Esophagus (tissue), 2 donors: ENCODE data around the gene ARID1B. TPM values are rescaled to one million over a fixed set of nuclear protein-coding genes. Genes with fewer than 3 reads are reported as not detected.

Experiments
- H3K27ac ChIP-seq, 2 donors: one replicate each; pipeline ENCODE4 v1.5.1; 2013; ENCODE audit warnings: low read depth in 2 of 2, mild to moderate bottlenecking in 2 of 2, inconsistent platforms in 1 of 2, low read length in 1 of 2, moderate library complexity in 1 of 2
- H3K27me3 ChIP-seq, 2 donors: one replicate each; pipeline ENCODE4 v1.6.1; 2013; ENCODE audit warnings: low read length in 2 of 2, control low read depth in 1 of 2, mild to moderate bottlenecking in 1 of 2; ENCODE audit not compliant: insufficient read depth in 2 of 2, control insufficient read depth in 1 of 2
- H3K36me3 ChIP-seq, 2 donors: one replicate each; pipeline ENCODE4 v1.6.1; 2013; ENCODE audit warnings: low read length in 1 of 2; ENCODE audit not compliant: control insufficient read depth in 2 of 2, insufficient read depth in 2 of 2
- H3K4me1 ChIP-seq, 2 donors: one replicate each; pipeline ENCODE4 v1.6.1; 2013; ENCODE audit warnings: low read length in 1 of 2; ENCODE audit not compliant: control insufficient read depth in 2 of 2, insufficient read depth in 2 of 2
- H3K4me3 ChIP-seq, 2 donors: one replicate each; pipeline ENCODE4 v1.5.1; 2013; ENCODE audit warnings: low read length in 2 of 2, mild to moderate bottlenecking in 2 of 2, low read depth in 1 of 2, moderate library complexity in 1 of 2
- H3K9me3 ChIP-seq, 2 donors: one replicate each; pipeline ENCODE4 v1.6.1; 2013; ENCODE audit warnings: mild to moderate bottlenecking in 2 of 2, low read depth in 1 of 2, low read length in 1 of 2, moderate library complexity in 1 of 2; ENCODE audit not compliant: control insufficient read depth in 2 of 2, insufficient read depth in 1 of 2
- WGBS, 2 donors: extraction: QIAGEN DNeasy Blood & Tissue Kit; methylation state at CpG; one replicate each; pipeline ENCODE4 v1.1.7; 2013; 5-methylcytosine and 5-hydroxymethylcytosine counted together
- polyA plus RNA-seq, 2 donors: library from polyadenylated mRNA; stranded (reverse); fragments of 200-250 nt; gene quantifications; one replicate each; pipeline ENCODE4 v1.2.3, GENCODE V29; 2013
- donor health status: healthy with polysubstance abuse.
- donor health status: Bipolar disorder and iron deficiency.

The ARID1B gene
- polyA plus RNA-seq, 2 donors: 15.9 to 16.1 TPM

DNA sequence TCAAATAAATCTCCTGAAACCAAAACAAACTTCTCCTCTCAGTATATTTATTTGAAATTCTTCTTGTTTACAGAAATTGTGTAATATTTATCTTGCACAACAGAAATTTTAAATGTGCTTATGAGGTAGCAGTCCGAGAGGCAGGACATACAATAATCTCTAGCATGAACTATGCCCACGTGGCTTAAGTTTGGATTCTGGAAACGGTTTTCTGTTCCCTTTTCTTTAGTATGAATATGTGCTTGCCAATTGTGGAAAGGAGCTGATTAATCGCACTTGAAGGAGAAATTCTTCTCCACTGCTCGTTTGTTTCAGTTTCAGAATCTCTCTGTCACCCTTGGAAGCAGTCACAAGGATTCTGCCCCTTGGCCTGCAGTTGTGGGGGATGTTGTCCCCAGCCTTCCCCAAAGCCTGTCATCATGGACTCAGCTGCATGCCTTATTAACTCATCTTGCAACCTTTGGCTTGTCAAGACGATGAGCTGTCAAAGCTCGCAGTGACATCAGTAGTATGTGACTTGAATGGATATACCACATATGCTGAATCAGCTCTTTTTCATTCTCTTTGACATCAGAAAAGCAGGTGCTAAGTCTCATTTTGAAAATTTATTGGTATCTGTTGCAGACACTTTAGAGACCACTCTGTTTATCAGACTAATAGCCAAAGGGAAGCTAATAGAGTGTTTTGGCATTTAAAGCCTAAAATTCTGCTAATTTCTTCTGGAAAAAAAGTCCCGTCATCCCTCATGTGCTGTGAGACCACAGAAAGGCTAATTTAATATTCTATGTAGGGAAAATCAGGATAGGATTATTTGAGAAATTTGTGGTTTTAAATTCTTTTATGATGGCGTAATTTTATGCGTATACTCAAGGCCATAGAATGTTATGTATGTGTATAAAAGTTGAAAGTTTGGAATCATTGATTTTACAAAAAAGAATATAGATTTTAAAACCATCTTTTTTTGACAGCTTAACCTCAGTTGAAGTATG, 186.8 kb downstream of the ARID1B start:
- H3K27me3 ChIP-seq: no peaks in the 10 kb centered on the region
- H3K27ac ChIP-seq: no peak overlapping the region
- no peaks in the 10 kb centered on the region for H3K36me3 ChIP-seq
- peak overlapping the region in 1 of 2 donors; percentile 17 for H3K4me3 ChIP-seq
- H3K4me1 ChIP-seq: peaks cover 0 to 2% of the 10 kb centered on the region in 2 donors
- 45 to 47% methylated on average over 10 of the region's 10 CpGs for WGBS, 2 donors
- no peaks in the 10 kb centered on the region for H3K9me3 ChIP-seq

GRCh38 chr6:156967852-156968251, 190.7 kb downstream of the ARID1B start:
- H3K27ac ChIP-seq: no peak overlapping the region
- no peaks in the 10 kb centered on the region for H3K27me3 ChIP-seq
- H3K9me3 ChIP-seq: no peaks in the 10 kb centered on the region
- WGBS, 2 donors: 90 to 95% methylated on average over 4 of the region's 4 CpGs
- peaks cover 2 to 5% of the 10 kb centered on the region in 2 donors for H3K4me1 ChIP-seq
- no peak overlapping the region for H3K4me3 ChIP-seq
- no peaks in the 10 kb centered on the region for H3K36me3 ChIP-seq

DNA sequence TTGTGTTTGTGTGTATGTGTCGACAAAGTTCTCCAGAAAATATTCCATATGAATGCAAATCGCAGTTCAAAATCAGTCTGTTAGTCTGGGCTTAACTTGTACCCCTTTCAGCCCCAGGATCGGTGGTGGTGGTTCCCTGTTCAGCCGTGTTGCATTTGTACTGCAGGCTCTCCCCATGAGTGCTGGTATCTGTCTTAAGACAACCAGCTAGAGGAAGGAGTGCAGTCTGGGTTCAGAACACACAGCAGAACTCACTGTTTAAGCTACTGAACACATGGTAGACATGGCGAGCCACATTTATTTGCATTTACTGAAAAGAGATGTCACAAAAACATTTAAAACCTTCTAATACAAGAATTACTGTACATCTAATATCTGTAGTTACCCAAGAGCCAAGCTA, 192.1 kb downstream of the ARID1B start:
- WGBS, 2 donors: 90 to 93% methylated on average over 5 of the region's 5 CpGs
- no peaks in the 10 kb centered on the region for H3K36me3 ChIP-seq
- peaks cover 2 to 5% of the 10 kb centered on the region in 2 donors for H3K4me1 ChIP-seq
- H3K27me3 ChIP-seq: no peaks in the 10 kb centered on the region
- H3K27ac ChIP-seq: no peak overlapping the region
- H3K4me3 ChIP-seq: no peak overlapping the region
- no peaks in the 10 kb centered on the region for H3K9me3 ChIP-seq

- no peaks in the 10 kb centered on the region for H3K9me3 ChIP-seq
- H3K4me1 ChIP-seq: peaks cover 2 to 5% of the 10 kb centered on the region in 2 donors
- H3K4me3 ChIP-seq: no peak overlapping the region
- H3K27ac ChIP-seq: no peak overlapping the region
- no peaks in the 10 kb centered on the region for H3K36me3 ChIP-seq
- H3K27me3 ChIP-seq: no peaks in the 10 kb centered on the region
- 90 to 92% methylated on average over 2 of the region's 2 CpGs for WGBS, 2 donors
Measured at GRCh38 chr6:156970595-156971112, 193.5 kb downstream of the ARID1B start.

DNA sequence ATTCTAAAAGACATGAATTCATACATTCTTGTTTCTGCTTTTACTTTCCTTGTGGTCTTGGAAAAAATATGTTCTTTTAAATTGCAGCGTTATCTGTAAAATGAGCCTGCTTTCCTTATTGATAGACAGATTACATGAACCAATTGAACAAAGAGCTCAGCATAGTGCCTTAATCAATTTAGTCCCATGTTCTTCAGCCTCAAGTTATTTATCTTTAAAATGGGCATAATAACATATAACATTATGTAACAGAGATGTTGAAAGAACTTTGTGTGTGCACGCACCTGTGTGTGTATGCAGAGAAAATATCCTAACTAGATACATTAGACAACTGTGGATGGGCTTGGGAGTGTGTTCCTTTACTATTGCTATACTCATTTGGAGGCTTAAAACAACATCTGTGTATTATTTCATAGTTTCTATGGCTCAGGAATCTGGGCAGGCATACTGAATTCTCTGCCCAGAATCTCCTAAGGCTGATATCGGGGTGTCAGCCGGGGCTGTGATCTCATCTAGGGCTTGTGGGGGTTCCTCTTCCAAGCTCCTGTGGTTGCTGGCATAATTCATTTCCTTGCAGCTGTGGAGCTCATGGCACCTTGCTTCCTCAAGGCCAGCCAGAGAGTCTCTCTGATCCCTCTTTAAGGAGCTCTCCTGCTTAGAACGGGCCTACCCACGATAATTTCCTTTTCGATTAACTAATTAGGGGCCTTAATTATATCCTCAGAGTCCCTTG, 194.1 kb downstream of the ARID1B start:
- no peak overlapping the region for H3K27ac ChIP-seq
- 69 to 71% methylated on average over 7 of the region's 7 CpGs for WGBS, 2 donors

GRCh38 chr6:156972145-156972544, 195.0 kb downstream of the ARID1B start:
- no peaks in the 10 kb centered on the region for H3K9me3 ChIP-seq
- H3K27me3 ChIP-seq: no peaks in the 10 kb centered on the region
- H3K27ac ChIP-seq: no peak overlapping the region
- 68 to 72% methylated on average over 3 of the region's 3 CpGs for WGBS, 2 donors
- no peak overlapping the region for H3K4me3 ChIP-seq
- H3K36me3 ChIP-seq: no peaks in the 10 kb centered on the region
- H3K4me1 ChIP-seq: peaks cover 0 to 8% of the 10 kb centered on the region in 2 donors

More for the DNA sequence above, 194.1 kb downstream of the ARID1B start:
- H3K36me3 ChIP-seq: no peaks in the 10 kb centered on the region
- no peaks in the 10 kb centered on the region for H3K9me3 ChIP-seq
- H3K27me3 ChIP-seq: no peaks in the 10 kb centered on the region
- no peak overlapping the region for H3K4me3 ChIP-seq
- H3K4me1 ChIP-seq: peaks cover 2 to 5% of the 10 kb centered on the region in 2 donors

DNA sequence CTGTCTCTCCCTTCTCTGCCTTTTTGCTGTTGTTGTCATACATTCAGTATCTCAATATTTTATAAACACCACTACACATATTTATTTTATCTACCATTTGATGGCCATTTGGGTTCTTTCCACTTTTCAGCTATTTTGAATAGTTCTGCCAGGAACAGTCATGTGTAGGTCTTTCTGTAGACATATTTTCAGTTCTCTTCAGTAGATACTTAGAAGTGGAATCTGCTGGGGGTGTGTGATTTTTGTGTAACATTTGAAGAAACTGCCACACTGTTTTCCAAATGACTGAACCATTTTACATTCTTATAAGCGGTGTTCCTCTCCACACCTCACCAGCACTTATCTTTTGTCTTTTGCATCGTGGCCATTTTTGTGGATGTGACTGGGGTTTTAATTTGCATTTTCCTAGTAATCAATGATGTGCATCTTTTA, 197.7 kb downstream of the ARID1B start:
- Histone ChIP-seq H3K27ac (no peak overlapping the region), H3K4me3 (no peak overlapping the region), H3K36me3 (no peaks in the 10 kb centered on the region), H3K4me1 (peaks cover 0 to 10% of the 10 kb centered on the region in 2 donors), H3K9me3 (no peaks in the 10 kb centered on the region), H3K27me3 (no peaks in the 10 kb centered on the region)
- WGBS, 2 donors: 91% methylated on average over 2 of the region's 2 CpGs

DNA sequence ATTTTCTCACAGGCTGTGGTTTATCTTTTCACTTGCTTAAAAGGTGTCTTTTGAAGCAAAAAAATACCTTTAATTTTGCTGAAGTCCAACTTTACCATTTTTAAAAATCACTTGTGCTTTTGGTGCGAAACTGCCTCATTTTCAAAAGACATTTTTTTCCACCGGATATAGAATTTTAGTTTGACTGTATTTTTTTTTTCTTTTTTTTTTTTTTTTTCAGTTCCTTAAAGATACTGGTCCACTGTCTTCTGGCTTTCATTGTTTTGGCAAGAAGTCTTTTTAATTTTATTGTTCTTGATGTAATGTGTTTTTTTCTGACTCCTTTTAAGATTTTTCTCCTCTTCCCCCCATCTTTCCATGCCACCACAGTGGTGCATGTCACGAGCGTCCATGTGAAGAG, 198.2 kb downstream of the ARID1B start:
- H3K4me3 ChIP-seq: no peak overlapping the region
- H3K27ac ChIP-seq: no peak overlapping the region
- H3K36me3 ChIP-seq: no peaks in the 10 kb centered on the region
- H3K9me3 ChIP-seq: no peaks in the 10 kb centered on the region
- H3K27me3 ChIP-seq: no peaks in the 10 kb centered on the region
- 92 to 93% methylated on average over 4 of the region's 4 CpGs for WGBS, 2 donors
- H3K4me1 ChIP-seq: peaks cover 0 to 10% of the 10 kb centered on the region in 2 donors
